ENCODE measurements around the gene PRDM16.

DNA sequence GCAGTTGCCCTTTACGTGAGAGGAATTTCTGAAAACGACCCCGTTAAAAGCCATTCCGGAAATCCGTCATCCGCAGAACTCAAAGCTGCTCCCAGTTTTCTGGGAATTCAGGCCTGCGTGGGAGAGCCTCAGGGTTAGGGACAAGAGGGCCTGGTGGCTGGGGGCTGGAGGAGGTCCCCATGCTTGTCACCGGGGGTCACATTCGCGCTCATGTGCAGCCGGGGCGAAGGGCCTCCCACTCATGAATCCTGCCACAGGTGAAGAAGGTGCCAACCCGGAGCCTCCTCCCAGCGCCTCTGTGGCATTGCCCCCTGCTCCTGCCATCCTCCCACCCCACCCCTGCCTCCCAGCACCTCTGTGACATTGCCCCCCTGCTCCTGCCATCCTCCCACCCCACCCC is 98.3 kb downstream of the PRDM16 start:
- TF ChIP-seq, protein P1, sequence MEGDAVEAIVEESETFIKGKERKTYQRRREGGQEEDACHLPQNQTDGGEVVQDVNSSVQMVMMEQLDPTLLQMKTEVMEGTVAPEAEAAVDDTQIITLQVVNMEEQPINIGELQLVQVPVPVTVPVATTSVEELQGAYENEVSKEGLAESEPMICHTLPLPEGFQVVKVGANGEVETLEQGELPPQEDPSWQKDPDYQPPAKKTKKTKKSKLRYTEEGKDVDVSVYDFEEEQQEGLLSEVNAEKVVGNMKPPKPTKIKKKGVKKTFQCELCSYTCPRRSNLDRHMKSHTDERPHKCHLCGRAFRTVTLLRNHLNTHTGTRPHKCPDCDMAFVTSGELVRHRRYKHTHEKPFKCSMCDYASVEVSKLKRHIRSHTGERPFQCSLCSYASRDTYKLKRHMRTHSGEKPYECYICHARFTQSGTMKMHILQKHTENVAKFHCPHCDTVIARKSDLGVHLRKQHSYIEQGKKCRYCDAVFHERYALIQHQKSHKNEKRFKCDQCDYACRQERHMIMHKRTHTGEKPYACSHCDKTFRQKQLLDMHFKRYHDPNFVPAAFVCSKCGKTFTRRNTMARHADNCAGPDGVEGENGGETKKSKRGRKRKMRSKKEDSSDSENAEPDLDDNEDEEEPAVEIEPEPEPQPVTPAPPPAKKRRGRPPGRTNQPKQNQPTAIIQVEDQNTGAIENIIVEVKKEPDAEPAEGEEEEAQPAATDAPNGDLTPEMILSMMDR (IDR thresholded peaks at IDR 0.05), result no peak
- no peak for TF ChIP-seq EZH2 (IDR thresholded peaks at IDR 0.05; ENCODE audit: borderline replicate concordance, insufficient read depth, low read depth, low read length, poor library complexity, severe bottlenecking)
